A204.1 (cell line): ENCODE results near the gene FGF2.
"Not testable (repeated sequence)": the region's sequence is repeated elsewhere in the genome, so short reads cannot be mapped to it uniquely, and the experiment has no call there.

Experiments
- FAIRE-seq: peaks from 2 replicates; lab custom pipeline; 2012; peaks lifted over from hg19 to GRCh38; lab: Jason Lieb, UNC

FGF2 gene

DNA sequence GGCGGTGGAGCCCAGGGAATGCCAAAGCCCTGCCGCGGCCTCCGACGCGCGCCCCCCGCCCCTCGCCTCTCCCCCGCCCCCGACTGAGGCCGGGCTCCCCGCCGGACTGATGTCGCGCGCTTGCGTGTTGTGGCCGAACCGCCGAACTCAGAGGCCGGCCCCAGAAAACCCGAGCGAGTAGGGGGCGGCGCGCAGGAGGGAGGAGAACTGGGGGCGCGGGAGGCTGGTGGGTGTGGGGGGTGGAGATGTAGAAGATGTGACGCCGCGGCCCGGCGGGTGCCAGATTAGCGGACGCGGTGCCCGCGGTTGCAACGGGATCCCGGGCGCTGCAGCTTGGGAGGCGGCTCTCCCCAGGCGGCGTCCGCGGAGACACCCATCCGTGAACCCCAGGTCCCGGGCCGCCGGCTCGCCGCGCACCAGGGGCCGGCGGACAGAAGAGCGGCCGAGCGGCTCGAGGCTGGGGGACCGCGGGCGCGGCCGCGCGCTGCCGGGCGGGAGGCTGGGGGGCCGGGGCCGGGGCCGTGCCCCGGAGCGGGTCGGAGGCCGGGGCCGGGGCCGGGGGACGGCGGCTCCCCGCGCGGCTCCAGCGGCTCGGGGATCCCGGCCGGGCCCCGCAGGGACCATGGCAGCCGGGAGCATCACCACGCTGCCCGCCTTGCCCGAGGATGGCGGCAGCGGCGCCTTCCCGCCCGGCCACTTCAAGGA is at the start of gene FGF2:
Gene FGF2, plus strand, starts transcription at position 279 of the 705 bp plus-strand sequence. Its CDS starts 344 bp downstream, at position 623.
- FAIRE-seq: no peak

DNA sequence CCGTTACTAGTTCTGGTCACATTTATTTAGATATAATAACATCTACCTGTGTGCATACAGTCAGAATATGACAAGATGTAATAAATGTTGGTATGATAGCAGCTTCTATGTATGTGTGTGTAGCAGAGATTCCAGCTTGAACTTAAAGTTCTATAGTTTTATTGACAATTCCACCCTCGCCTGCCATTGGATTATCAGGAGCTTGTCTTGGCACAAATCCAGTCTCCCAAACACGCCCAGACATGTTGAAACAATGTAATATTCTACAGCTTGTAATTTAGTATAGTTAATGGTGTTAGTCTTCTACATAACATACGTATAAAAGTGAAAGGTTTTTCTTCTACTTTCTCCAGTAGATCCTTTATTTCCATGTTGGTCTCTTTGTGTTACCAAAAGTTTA is 49.7 kb upstream of the FGF2 start:
- FAIRE-seq: no peak

- no peak for FAIRE-seq
Measured at GRCh38 chr4:122777846-122778673, 48.6 kb upstream of the FGF2 start.

DNA sequence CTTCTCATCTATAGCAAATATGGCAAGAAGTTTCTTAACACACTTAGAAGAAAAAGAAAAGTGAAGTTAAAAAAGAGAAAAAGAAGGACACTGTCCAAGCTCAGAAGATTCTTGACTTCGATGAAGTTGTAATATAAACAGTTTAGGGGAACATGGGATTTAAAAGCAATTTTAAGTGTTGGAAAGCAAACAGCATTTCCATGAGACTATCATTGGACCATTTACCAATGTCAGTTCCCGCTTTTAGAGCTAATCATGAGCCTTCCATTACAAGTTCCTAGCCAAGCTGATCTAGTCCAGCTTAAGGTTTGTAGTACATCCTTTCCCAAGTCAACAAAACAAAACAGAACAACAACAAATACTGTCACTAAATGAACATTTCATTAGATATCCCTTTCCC is 45.1 kb upstream of the FGF2 start:
- no peak for FAIRE-seq

GRCh38 chr4:122783301-122784215 is 43.1 kb upstream of the FGF2 start:
- FAIRE-seq: peak; percentile 98

DNA sequence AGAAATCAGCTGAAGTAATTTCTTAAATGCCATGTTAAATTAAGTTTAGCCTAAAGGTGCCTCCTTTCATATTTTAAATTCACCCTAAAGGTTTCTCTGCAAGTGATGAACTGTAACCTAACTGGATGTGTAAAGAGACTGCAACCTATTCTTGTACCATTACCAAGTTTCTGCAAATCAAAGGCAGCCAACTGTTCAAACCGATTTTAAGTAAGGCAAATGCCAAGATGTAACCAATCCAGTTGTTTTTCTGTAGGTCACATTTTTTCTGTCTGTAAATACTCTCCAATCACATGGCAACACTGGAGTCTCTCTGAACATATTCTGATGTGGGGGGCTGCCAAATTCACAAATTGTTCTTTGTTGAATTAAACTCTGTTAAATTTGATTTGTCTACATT is 42.4 kb upstream of the FGF2 start:
- peak; percentile 98 for FAIRE-seq

- no peak for FAIRE-seq
Measured at GRCh38 chr4:122785099-122785498, 41.5 kb upstream of the FGF2 start.

GRCh38 chr4:122786296-122786695 is 40.3 kb upstream of the FGF2 start:
- FAIRE-seq: not testable (repeated sequence)

GRCh38 chr4:122786920-122787319 is 39.7 kb upstream of the FGF2 start:
- FAIRE-seq: peak; percentile 23

DNA sequence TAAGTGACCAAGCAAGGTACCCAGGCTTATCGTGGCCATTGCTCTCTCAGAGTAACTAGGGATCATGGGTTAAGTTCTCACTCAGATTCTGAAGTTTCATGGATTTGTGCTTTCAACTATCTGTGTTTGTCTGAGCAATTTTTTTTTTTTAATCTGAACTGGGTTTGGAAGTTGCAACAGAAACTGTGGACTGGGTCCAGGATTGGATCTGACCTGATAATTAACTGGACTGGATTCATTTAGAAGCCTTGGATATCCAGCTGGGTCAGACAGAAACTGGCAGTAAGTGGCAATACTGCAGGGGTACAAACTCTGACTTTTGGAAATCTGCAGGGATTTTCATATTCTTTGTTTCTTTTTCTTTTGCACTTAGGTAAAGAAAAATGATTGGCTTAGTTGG is 38.7 kb upstream of the FGF2 start:
- peak; percentile 65 for FAIRE-seq

DNA sequence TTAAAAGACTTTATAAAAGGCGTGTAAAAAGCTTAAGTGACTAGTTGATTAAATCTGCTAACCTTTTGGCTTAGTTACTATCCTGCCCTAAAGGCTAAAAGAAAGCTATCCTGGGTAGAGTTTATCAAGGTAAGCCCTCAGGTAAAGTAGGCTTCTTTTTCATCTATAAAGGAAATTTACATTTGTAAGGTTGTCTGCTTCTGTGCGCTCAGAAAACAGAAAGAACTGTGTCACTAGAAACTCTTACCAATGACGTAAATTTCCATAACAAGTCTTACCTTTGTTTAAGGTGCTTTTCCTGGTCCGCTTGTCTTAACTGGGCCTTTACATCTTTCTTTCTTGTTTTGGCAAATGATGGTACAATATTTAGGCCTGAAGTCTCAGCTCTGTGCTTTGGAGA is 37.7 kb upstream of the FGF2 start:
- no peak for FAIRE-seq

DNA sequence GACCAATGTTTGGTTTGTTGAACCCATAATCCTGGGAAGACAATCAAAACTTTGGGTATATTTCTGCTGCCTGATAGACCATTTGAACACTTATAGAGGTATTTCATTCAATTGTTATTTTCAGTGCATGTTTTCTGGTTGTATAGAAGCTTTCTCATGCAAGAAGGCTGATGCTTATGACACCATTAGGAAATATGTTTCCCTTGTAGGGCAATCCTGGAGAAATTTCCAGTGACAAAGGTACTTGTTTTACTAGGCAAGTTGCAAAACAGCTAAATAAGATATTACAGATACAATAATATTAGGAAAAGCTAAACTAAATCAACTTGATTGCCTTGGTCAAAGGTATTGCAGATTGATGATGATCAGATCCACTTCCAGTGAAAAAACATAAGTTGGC is 32.8 kb upstream of the FGF2 start:
- no peak for FAIRE-seq

- FAIRE-seq: no peak
Measured at GRCh38 chr4:122796801-122797404, 29.7 kb upstream of the FGF2 start.

- no peak for FAIRE-seq
Measured at GRCh38 chr4:122797405-122798094, 29.1 kb upstream of the FGF2 start.

DNA sequence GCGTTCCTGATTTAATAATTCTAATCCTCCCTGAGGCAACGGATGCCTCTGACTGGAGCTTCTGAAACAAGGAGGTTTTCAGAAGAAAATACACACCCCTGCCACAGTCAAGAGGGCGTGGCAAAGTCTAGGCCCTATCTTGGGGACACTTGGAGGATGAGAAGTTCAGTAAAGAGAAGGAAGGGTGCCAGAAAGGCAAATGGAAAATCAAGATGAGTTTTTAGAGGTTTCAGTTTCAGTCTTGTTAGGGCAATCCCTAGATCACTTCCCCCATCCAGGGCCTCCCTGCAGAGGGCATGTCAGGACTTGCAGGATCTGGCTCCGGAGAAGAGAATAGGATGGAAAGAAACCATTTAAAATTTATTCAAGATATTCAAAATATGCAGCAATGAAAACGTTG is 28.5 kb upstream of the FGF2 start:
- peak; percentile 100 for FAIRE-seq

DNA sequence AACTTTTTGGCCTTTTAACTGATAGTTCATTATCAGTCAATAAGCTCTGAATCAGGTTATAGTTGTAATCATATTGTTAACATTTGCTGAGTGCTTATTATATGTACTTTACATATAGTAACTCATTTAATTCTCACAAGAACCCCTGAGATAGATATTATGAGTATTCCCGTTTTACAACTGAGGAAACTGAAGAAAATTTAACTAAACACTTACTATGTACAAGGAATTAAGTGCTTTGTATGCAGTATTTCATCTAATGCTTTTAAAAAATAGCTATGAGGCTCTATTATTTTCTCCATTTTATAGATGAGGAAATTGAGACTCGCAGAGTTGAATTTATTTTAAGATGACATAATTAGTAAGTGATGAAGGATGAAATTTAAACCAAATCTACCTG is 27.7 kb upstream of the FGF2 start:
- no peak for FAIRE-seq

- FAIRE-seq: no peak
Measured at GRCh38 chr4:122803788-122804208, 22.8 kb upstream of the FGF2 start.

DNA sequence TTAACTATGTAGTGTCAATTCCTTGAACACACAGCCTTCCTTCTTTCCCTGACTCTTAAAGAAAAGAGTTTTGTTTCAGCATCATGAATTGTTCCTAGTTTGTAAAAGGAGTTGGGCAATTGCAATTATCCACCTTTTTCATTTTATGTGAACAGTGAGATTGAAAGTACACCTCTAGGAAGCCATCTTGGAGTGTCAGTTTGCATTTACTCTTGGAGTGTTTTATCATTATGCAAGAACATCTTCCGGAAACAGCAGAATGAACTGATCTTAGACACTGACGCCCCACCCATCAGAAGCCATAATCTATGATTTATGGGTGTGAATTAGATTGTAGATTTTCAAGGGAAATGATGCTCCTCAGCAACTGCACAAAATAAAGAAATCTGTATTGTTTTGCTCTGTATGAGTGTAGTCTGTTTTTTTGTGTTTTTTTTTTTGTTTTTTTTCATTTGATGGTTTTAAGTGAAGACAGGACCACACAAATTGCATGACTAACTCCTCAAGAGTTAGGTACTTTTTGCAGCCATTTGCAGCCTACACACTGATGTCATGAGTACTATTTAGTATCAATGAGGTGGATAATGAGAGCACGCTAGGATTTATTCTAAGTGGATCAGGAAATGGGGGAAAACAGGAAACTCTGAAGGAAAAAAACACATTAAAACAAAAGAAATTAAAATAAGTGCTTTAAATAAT is 19.5 kb upstream of the FGF2 start:
- no peak for FAIRE-seq

GRCh38 chr4:122810669-122811068 is 16.0 kb upstream of the FGF2 start:
- no peak for FAIRE-seq

- FAIRE-seq: not testable (repeated sequence)
Measured at GRCh38 chr4:122811781-122812180, 14.8 kb upstream of the FGF2 start.

- FAIRE-seq: not testable (repeated sequence)
Measured at GRCh38 chr4:122812823-122813222, 13.8 kb upstream of the FGF2 start.
